ENCODE measurements around the gene CCNQ.

The CCNQ gene

DNA sequence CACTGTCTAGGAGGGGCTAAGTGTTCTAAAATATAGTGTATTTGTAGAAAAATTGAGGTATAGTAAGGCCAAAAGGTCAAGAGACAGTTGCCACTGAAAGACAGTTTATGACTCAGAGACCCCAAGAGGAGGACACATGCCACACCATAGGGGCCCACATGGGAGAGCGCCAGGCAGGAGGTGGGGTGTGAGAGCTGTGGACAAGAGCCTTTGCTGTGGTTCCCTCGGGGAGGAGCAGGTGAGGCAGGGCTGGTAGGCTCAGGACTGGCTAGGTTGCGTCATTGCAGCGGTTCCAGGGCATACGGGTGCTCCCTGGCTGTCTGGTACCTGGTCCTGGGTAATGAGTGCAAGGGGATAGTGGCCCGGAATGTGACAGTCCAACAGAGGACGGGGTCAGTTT is 37.6 kb downstream of the CCNQ start:
- no peaks in the 10 kb centered on the region for H3K27me3 ChIP-seq (replicated peaks)
- in situ Hi-C loops (cut with HindIII; ENCODE audit: low pct_ligation_motif_present, low sequenced_read_pairs) = no loop called here
- TF ChIP-seq CTCF (IDR thresholded peaks at IDR 0.05; ENCODE audit: low read depth, low read length, missing control alignments) = no peak
- no peaks in the 10 kb centered on the region for H3K36me3 ChIP-seq (replicated peaks)
- H3K27ac ChIP-seq = no peak overlapping the region
- H3K4me3 ChIP-seq (ENCODE audit: low read depth, low read length) = no peak overlapping the region
- no peak for DNase-seq

GRCh38 chrX:153560466-153560865 is 38.5 kb downstream of the CCNQ start:
- DNase-seq = no peak
- no peak overlapping the region for H3K27ac ChIP-seq
- TF ChIP-seq CTCF (IDR thresholded peaks at IDR 0.05; ENCODE audit: low read depth, low read length, missing control alignments) = no peak
- no peaks in the 10 kb centered on the region for H3K36me3 ChIP-seq (replicated peaks)
- no peak overlapping the region for H3K4me3 ChIP-seq (ENCODE audit: low read depth, low read length)
- no peaks in the 10 kb centered on the region for H3K27me3 ChIP-seq (replicated peaks)
- in situ Hi-C loops (cut with HindIII; ENCODE audit: low pct_ligation_motif_present, low sequenced_read_pairs) = no loop called here

DNA sequence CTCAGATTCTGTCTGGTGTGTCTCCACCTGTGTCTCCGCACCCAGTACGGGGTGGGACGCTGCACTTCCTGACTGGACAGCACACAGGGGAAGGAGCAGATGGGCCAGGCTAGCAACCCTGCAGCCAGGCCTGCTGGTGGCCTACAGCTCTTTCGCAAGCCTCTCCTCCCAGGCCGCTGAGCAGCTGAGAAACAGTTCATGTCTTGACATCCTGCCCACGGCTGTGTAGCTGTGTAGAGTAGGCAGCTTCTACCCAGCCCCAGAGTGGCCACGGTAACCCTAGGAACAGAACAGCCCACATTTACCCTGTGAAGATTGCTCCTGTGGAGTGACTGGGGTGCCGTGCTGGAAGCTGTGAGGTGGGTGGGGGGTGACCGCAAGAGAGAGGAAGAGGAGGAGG is 38.9 kb downstream of the CCNQ start:
- no peaks in the 10 kb centered on the region for H3K36me3 ChIP-seq (replicated peaks)
- H3K27me3 ChIP-seq (replicated peaks) = no peaks in the 10 kb centered on the region
- no peak overlapping the region for H3K27ac ChIP-seq
- in situ Hi-C loops (cut with HindIII; ENCODE audit: low pct_ligation_motif_present, low sequenced_read_pairs) = no loop called here
- H3K4me3 ChIP-seq (ENCODE audit: low read depth, low read length) = no peak overlapping the region
- no peak for DNase-seq
- TF ChIP-seq CTCF (IDR thresholded peaks at IDR 0.05; ENCODE audit: low read depth, low read length, missing control alignments) = no peak

DNA sequence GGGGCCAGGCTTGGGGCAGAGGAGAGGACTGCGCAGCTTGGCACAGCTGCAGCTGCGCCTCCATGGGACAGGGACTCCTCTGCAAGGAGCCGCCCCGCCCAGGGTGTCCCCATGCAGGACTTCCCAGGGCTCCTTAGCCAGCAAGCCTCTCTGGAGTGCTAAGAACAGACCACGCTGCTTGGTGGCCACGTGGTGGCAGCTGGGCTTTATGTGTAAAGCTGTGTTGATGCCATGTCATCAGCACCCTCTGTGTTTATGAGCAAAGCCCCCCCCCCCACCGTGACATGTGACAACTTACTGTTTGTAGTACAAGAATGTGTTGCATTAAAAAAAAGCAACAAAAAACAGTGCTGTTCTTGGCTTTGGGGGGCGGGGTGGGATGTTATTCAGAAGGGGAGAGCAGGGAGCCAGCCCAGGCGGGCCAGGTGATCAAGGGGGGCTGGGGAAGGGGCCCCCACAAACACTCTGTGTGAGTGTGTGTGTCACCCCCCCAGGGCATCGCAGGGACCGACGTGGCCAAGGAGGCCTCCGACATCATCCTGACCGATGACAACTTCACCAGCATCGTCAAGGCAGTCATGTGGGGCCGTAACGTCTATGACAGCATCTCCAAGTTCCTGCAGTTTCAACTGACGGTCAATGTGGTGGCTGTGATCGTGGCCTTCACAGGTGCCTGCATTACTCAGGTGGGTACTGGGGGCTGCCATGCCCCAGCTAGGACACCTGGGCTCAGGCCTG is 41.2 kb downstream of the CCNQ start:
- in situ Hi-C loops (cut with HindIII; ENCODE audit: low pct_ligation_motif_present, low sequenced_read_pairs) = no loop called here
- no peak for TF ChIP-seq CTCF (IDR thresholded peaks at IDR 0.05; ENCODE audit: low read depth, low read length, missing control alignments)
- Histone ChIP-seq H3K27me3 (replicated peaks) (no peaks in the 10 kb centered on the region), H3K27ac (no peak overlapping the region), H3K4me3 (ENCODE audit: low read depth, low read length) (no peak overlapping the region), H3K36me3 (replicated peaks) (no peaks in the 10 kb centered on the region)
- DNase-seq = no peak

GRCh38 chrX:153556767-153557166 is 42.2 kb downstream of the CCNQ start:
- no peaks in the 10 kb centered on the region for H3K27me3 ChIP-seq (replicated peaks)
- in situ Hi-C loops (cut with HindIII; ENCODE audit: low pct_ligation_motif_present, low sequenced_read_pairs) = no loop called here

More at GRCh38 chrX:153556767-153557166, 42.2 kb downstream of the CCNQ start:
- no peak for TF ChIP-seq CTCF (IDR thresholded peaks at IDR 0.05; ENCODE audit: low read depth, low read length, missing control alignments)
- DNase-seq = no peak
- H3K27ac ChIP-seq = no peak overlapping the region
- no peaks in the 10 kb centered on the region for H3K36me3 ChIP-seq (replicated peaks)
- no peak overlapping the region for H3K4me3 ChIP-seq (ENCODE audit: low read depth, low read length)
